ENCODE measurements around the gene AKAP8. TPM values are rescaled to one million over a fixed set of nuclear protein-coding genes. Genes with fewer than 3 reads are reported as not detected.

Gene AKAP8
- total and polyA plus RNA-seq, 4 donors = 15.0 to 43.4 (median 19.7) TPM

DNA sequence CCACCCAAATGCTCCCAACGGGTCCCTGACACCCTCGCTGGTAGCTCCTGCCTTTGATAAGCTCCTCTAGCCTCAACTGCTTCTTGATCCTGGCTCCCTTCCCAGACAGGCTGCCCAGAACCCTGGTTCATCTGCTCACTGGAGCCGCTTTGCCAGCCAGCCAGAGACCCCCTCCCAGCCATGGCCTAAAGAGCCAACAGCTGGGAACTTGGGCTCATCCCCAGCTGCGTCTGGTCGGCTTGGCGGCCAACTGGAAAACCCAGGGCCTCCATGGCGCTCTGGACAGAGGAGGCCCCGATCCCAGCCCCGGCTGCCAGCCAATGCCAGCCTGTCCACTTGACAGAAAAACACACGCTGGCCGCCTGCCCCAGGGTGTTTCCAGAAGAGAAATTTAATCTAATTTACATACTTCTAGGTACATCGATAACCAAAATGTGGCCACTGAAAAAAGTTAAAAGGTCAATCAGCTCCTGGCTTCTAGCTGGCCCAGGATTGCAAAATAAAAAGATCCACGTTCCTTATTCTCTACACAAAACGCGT, 42.2 kb upstream of the AKAP8 start:
- Histone ChIP-seq H3K36me3 (ENCODE audit: control insufficient read depth in 4 of 4, insufficient read depth in 4 of 4, low read length in 4 of 4) (peaks cover 12 to 46% (median 36%) of the 10 kb centered on the region in 4 donors), H3K9me3 (ENCODE audit: control insufficient read depth in 4 of 4, insufficient read depth in 3 of 4, low read length in 3 of 4) (peaks cover 0 to 2% (median 0%) of the 10 kb centered on the region in 4 donors), H3K4me3 (no peak overlapping the region), H3K4me1 (ENCODE audit: control insufficient read depth in 5 of 5, insufficient read depth in 5 of 5, low read length in 5 of 5) (peaks cover 6 to 50% (median 18%) of the 10 kb centered on the region in 5 donors), H3K27me3 (ENCODE audit: control insufficient read depth in 3 of 3, insufficient read depth in 3 of 3, low read length in 2 of 3) (no peaks in the 10 kb centered on the region), H3K9ac (ENCODE audit: insufficient read depth in 1 of 2, low read length in 2 of 2) (no peak overlapping the region), H3K27ac (ENCODE audit: low read depth in 1 of 2, low read length in 1 of 2) (peak overlapping the region; percentile 7 to 24)
- ATAC-seq (ENCODE audit: insufficient read depth, low FRiP score) (no peak), DNase-seq (peak; percentile 71 to 82 (median 77))
- TF ChIP-seq, protein P1, sequence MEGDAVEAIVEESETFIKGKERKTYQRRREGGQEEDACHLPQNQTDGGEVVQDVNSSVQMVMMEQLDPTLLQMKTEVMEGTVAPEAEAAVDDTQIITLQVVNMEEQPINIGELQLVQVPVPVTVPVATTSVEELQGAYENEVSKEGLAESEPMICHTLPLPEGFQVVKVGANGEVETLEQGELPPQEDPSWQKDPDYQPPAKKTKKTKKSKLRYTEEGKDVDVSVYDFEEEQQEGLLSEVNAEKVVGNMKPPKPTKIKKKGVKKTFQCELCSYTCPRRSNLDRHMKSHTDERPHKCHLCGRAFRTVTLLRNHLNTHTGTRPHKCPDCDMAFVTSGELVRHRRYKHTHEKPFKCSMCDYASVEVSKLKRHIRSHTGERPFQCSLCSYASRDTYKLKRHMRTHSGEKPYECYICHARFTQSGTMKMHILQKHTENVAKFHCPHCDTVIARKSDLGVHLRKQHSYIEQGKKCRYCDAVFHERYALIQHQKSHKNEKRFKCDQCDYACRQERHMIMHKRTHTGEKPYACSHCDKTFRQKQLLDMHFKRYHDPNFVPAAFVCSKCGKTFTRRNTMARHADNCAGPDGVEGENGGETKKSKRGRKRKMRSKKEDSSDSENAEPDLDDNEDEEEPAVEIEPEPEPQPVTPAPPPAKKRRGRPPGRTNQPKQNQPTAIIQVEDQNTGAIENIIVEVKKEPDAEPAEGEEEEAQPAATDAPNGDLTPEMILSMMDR (IDR thresholded peaks at IDR 0.05; ENCODE audit: control extremely low read depth, extremely low read depth) = no peak
- 63 to 70% methylated on average over 15 of the region's 15 CpGs for WGBS, 2 donors

- Histone ChIP-seq H3K4me1 (ENCODE audit: control insufficient read depth in 5 of 5, insufficient read depth in 5 of 5, low read length in 5 of 5) (peaks cover 9 to 56% (median 19%) of the 10 kb centered on the region in 5 donors), H3K9ac (ENCODE audit: insufficient read depth in 1 of 2, low read length in 2 of 2) (no peak overlapping the region), H3K9me3 (ENCODE audit: control insufficient read depth in 4 of 4, insufficient read depth in 3 of 4, low read length in 3 of 4) (peaks cover 0 to 2% (median 0%) of the 10 kb centered on the region in 4 donors), H3K36me3 (ENCODE audit: control insufficient read depth in 4 of 4, insufficient read depth in 4 of 4, low read length in 4 of 4) (peaks cover 12 to 42% (median 33%) of the 10 kb centered on the region in 4 donors), H3K27me3 (ENCODE audit: control insufficient read depth in 3 of 3, insufficient read depth in 3 of 3, low read length in 2 of 3) (no peaks in the 10 kb centered on the region), H3K27ac (ENCODE audit: low read depth in 1 of 2, low read length in 1 of 2) (no peak overlapping the region), H3K4me3 (no peak overlapping the region)
- ATAC-seq (ENCODE audit: insufficient read depth, low FRiP score) (no peak), DNase-seq (peak; percentile 32 to 68 (median 52))
- TF ChIP-seq, protein P1 (IDR thresholded peaks at IDR 0.05; ENCODE audit: control extremely low read depth, extremely low read depth) = no peak
- 81% methylated on average over 12 of the region's 12 CpGs for WGBS, 2 donors
These were observed 41.6 kb upstream of the AKAP8 start for GRCh38 chr19:15421136-15421695.

GRCh38 chr19:15419413-15420025, 39.9 kb upstream of the AKAP8 start:
- no peak for DNase-seq
- Histone ChIP-seq H3K9ac (ENCODE audit: insufficient read depth in 1 of 2, low read length in 2 of 2) (peak overlapping the region in 1 of 2 donors; percentile 68), H3K9me3 (ENCODE audit: control insufficient read depth in 4 of 4, insufficient read depth in 3 of 4, low read length in 3 of 4) (no peaks in the 10 kb centered on the region), H3K27me3 (ENCODE audit: control insufficient read depth in 3 of 3, insufficient read depth in 3 of 3, low read length in 2 of 3) (no peaks in the 10 kb centered on the region), H3K36me3 (ENCODE audit: control insufficient read depth in 4 of 4, insufficient read depth in 4 of 4, low read length in 4 of 4) (peaks cover 12 to 32% (median 28%) of the 10 kb centered on the region in 4 donors), H3K27ac (ENCODE audit: low read depth in 1 of 2, low read length in 1 of 2) (peak overlapping the region in 1 of 2 donors; percentile 41), H3K4me1 (ENCODE audit: control insufficient read depth in 5 of 5, insufficient read depth in 5 of 5, low read length in 5 of 5) (peaks cover 9 to 56% (median 23%) of the 10 kb centered on the region in 5 donors), H3K4me3 (no peak overlapping the region)
- TF ChIP-seq, protein P1 (IDR thresholded peaks at IDR 0.05; ENCODE audit: control extremely low read depth, extremely low read depth) = no peak
- 22 to 36% methylated on average over 16 of the region's 16 CpGs for WGBS, 2 donors
- no peak for ATAC-seq (ENCODE audit: insufficient read depth, low FRiP score)

Data from lung (tissue), 12 donors.